OCI-LY1 (cell line): ENCODE measurements around the gene HBZ.
"Not testable (repeated sequence)": the region's sequence is repeated elsewhere in the genome, so short reads cannot be mapped to it uniquely, and the experiment has no call there.

Experiments used
- H2AFZ ChIP-seq: fragments of 200-600 bp; sonication (generic), shearing (Covaris generic); 2 replicates; pipeline ENCODE4 v1.6.0; 2014; ENCODE audit warnings: antibody characterized with exemption, mild to moderate bottlenecking, low read length
- H3F3A ChIP-seq: fragments of 200-600 bp; sonication (generic), shearing (Covaris generic); 2 replicates; pipeline ENCODE4 v1.6.0; 2014; ENCODE audit warnings: mild to moderate bottlenecking, antibody characterized with exemption, low read length, moderate library complexity; ENCODE audit not compliant: insufficient read depth
- H3K27ac ChIP-seq: fragments of 200-600 bp; sonication (generic); 2 replicates; pipeline ENCODE4 v1.5.1; 2014; ENCODE audit warnings: low read length, mixed run types, mild to moderate bottlenecking, low read depth; ENCODE audit not compliant: poor library complexity, severe bottlenecking
- H3K27me3 ChIP-seq: fragments of 200-600 bp; sonication (generic); 2 replicates; pipeline ENCODE4 v1.6.0; 2014; ENCODE audit warnings: antibody characterized with exemption, mild to moderate bottlenecking, low read length, moderate library complexity; ENCODE audit not compliant: insufficient read depth
- H3K36me3 ChIP-seq: fragments of 200-600 bp; sonication (generic); 2 replicates; pipeline ENCODE4 v1.6.1; 2014; ENCODE audit warnings: mild to moderate bottlenecking, antibody characterized with exemption, low read length, moderate library complexity, mixed read lengths; ENCODE audit not compliant: insufficient read depth
- H3K4me1 ChIP-seq: fragments of 200-600 bp; sonication (generic); 2 replicates; pipeline ENCODE4 v1.5.1; 2014; ENCODE audit warnings: mild to moderate bottlenecking, low read length, moderate library complexity; ENCODE audit not compliant: insufficient read depth, severe bottlenecking
- H3K4me2 ChIP-seq: fragments of 200-600 bp; sonication (generic), shearing (Covaris generic); 2 replicates; pipeline ENCODE4 v1.6.1; 2014; ENCODE audit warnings: low read length
- H3K4me3 ChIP-seq: fragments of 200-600 bp; sonication (generic); 2 replicates; pipeline ENCODE4 v1.5.1; 2014; ENCODE audit warnings: low read length, low read depth, mild to moderate bottlenecking, mixed read lengths; ENCODE audit not compliant: poor library complexity, severe bottlenecking
- H3K79me2 ChIP-seq: fragments of 200-600 bp; shearing (Covaris generic); 2 replicates; pipeline ENCODE4 v1.6.1; 2016; ENCODE audit warnings: mixed run types, low read length, mixed read lengths; ENCODE audit not compliant: insufficient read depth
- H3K9ac ChIP-seq: fragments of 200-600 bp; sonication (generic), shearing (Covaris generic); 2 replicates; pipeline ENCODE4 v1.6.1; 2014; ENCODE audit warnings: mild to moderate bottlenecking, low read length, mixed read lengths
- H3K9me2 ChIP-seq: fragments of 200-600 bp; sonication (generic), shearing (Covaris generic); 2 replicates; pipeline ENCODE4 v1.6.1; 2014; ENCODE audit warnings: low read depth, mild to moderate bottlenecking, low read length, mixed read lengths
- H3K9me3 ChIP-seq: fragments of 200-600 bp; shearing (Covaris generic); 2 replicates; pipeline ENCODE4 v1.6.1; 2014; ENCODE audit warnings: low read length, mixed read lengths
- H4K20me1 ChIP-seq: fragments of 200-600 bp; sonication (generic), shearing (Covaris generic); 2 replicates; pipeline ENCODE4 v1.6.0; 2016; ENCODE audit warnings: mild to moderate bottlenecking, low read length; ENCODE audit not compliant: insufficient read depth
- EZH2 ChIP-seq: fragments of 200-600 bp; sonication (generic), shearing (Covaris generic); IDR thresholded peaks from 2 replicates; pipeline ENCODE4 v1.8.0; 2017; ENCODE audit warnings: borderline replicate concordance, mixed run types, mild to moderate bottlenecking, antibody characterized with exemption, low read length, moderate library complexity, mixed read lengths
- TF ChIP-seq, protein P1 (sequence below): fragments of 200-600 bp; sonication (generic), shearing (Covaris generic); IDR thresholded peaks from 2 replicates; pipeline ENCODE4 v1.5.1; 2017; ENCODE audit warnings: mild to moderate bottlenecking, antibody characterized with exemption, low read length, moderate library complexity, mixed read lengths

The HBZ gene

DNA sequence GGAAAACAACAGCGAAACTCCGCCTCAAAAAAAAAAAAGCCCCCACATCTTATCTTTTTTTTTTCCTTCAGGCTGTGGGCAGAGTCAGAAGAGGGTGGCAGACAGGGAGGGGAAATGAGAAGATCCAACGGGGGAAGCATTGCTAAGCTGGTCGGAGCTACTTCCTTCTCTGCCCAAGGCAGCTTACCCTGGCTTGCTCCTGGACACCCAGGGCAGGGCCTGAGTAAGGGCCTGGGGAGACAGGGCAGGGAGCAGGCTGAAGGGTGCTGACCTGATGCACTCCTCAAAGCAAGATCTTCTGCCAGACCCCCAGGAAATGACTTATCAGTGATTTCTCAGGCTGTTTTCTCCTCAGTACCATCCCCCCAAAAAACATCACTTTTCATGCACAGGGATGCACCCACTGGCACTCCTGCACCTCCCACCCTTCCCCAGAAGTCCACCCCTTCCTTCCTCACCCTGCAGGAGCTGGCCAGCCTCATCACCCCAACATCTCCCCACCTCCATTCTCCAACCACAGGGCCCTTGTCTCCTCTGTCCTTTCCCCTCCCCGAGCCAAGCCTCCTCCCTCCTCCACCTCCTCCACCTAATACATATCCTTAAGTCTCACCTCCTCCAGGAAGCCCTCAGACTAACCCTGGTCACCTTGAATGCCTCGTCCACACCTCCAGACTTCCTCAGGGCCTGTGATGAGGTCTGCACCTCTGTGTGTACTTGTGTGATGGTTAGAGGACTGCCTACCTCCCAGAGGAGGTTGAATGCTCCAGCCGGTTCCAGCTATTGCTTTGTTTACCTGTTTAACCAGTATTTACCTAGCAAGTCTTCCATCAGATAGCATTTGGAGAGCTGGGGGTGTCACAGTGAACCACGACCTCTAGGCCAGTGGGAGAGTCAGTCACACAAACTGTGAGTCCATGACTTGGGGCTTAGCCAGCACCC lies 22.8 kb downstream of the HBZ start:
- H3K27me3 ChIP-seq: no peaks in the 10 kb centered on the region
- H3K4me2 ChIP-seq: no peak overlapping the region

GRCh38 chr16:176006-176405 lies 23.6 kb downstream of the HBZ start:
- H3K27me3 ChIP-seq, H3K4me1 ChIP-seq, H3K79me2 ChIP-seq, H3K27ac ChIP-seq, H3K9me2 ChIP-seq, H3K4me3 ChIP-seq, H3K9ac ChIP-seq, H3K4me2 ChIP-seq, H3F3A ChIP-seq, H3K36me3 ChIP-seq, H3K9me3 ChIP-seq, H4K20me1 ChIP-seq, H2AFZ ChIP-seq: not testable (repeated sequence)

More for the DNA sequence above, 22.8 kb downstream of the HBZ start:
- Histone ChIP-seq H3K79me2 (no peaks in the 10 kb centered on the region), H3K4me3 (no peak overlapping the region), H3K4me1 (no peaks in the 10 kb centered on the region), H3K9ac (no peak overlapping the region), H3K36me3 (no peaks in the 10 kb centered on the region), H3K27ac (no peak overlapping the region), H3K9me3 (no peaks in the 10 kb centered on the region), H3F3A (no peaks in the 10 kb centered on the region), H3K9me2 (no peaks in the 10 kb centered on the region), H4K20me1 (no peaks in the 10 kb centered on the region), H2AFZ (no peak overlapping the region)
- TF ChIP-seq, protein P1, sequence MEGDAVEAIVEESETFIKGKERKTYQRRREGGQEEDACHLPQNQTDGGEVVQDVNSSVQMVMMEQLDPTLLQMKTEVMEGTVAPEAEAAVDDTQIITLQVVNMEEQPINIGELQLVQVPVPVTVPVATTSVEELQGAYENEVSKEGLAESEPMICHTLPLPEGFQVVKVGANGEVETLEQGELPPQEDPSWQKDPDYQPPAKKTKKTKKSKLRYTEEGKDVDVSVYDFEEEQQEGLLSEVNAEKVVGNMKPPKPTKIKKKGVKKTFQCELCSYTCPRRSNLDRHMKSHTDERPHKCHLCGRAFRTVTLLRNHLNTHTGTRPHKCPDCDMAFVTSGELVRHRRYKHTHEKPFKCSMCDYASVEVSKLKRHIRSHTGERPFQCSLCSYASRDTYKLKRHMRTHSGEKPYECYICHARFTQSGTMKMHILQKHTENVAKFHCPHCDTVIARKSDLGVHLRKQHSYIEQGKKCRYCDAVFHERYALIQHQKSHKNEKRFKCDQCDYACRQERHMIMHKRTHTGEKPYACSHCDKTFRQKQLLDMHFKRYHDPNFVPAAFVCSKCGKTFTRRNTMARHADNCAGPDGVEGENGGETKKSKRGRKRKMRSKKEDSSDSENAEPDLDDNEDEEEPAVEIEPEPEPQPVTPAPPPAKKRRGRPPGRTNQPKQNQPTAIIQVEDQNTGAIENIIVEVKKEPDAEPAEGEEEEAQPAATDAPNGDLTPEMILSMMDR: no peak
- TF ChIP-seq EZH2: no peak

GRCh38 chr16:176477-177382 lies 24.3 kb downstream of the HBZ start, which contains the start of gene HBA1:
Gene HBA1, plus strand, starts transcription at chr16:176680. Its CDS starts 37 bp downstream, at chr16:176717.
- H3K36me3 ChIP-seq, H3K4me3 ChIP-seq, H3K4me2 ChIP-seq, H3K9ac ChIP-seq, H3K9me2 ChIP-seq, H3F3A ChIP-seq, H3K4me1 ChIP-seq, H3K27me3 ChIP-seq, H3K79me2 ChIP-seq, H4K20me1 ChIP-seq, H3K9me3 ChIP-seq, H2AFZ ChIP-seq, H3K27ac ChIP-seq: not testable (repeated sequence)

DNA sequence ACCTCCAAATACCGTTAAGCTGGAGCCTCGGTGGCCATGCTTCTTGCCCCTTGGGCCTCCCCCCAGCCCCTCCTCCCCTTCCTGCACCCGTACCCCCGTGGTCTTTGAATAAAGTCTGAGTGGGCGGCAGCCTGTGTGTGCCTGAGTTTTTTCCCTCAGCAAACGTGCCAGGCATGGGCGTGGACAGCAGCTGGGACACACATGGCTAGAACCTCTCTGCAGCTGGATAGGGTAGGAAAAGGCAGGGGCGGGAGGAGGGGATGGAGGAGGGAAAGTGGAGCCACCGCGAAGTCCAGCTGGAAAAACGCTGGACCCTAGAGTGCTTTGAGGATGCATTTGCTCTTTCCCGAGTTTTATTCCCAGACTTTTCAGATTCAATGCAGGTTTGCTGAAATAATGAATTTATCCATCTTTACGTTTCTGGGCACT lies 25.0 kb downstream of the HBZ start:
- H3K4me2 ChIP-seq: no peak overlapping the region
- H3K79me2 ChIP-seq: no peaks in the 10 kb centered on the region
- H3K27me3 ChIP-seq: no peaks in the 10 kb centered on the region
- H4K20me1 ChIP-seq: no peaks in the 10 kb centered on the region
- no peak overlapping the region for H3K9ac ChIP-seq
- no peak overlapping the region for H3K27ac ChIP-seq
- H3K36me3 ChIP-seq: no peaks in the 10 kb centered on the region
- H3K9me3 ChIP-seq: no peaks in the 10 kb centered on the region
- H3K4me3 ChIP-seq: no peak overlapping the region
- H3K4me1 ChIP-seq: peaks cover 5% of the 10 kb centered on the region
- H3F3A ChIP-seq: no peaks in the 10 kb centered on the region
- no peak for TF ChIP-seq EZH2
- TF ChIP-seq, protein P1: no peak
- H3K9me2 ChIP-seq: no peaks in the 10 kb centered on the region
- no peak overlapping the region for H2AFZ ChIP-seq
